ENCODE data around the gene POU2F1. TPM values are rescaled to one million over a fixed set of nuclear protein-coding genes. Genes with fewer than 3 reads are reported as not detected.

The POU2F1 gene
- total RNA-seq, 2 donors from 2014 or later = 7.7 to 10.9 TPM

- no peaks in the 10 kb centered on the region for H3K4me1 ChIP-seq
- no peak overlapping the region for H3K4me3 ChIP-seq
- H3K9me3 ChIP-seq = no peaks in the 10 kb centered on the region
- no peak for DNase-seq (ENCODE audit: low spot score)
- no peaks in the 10 kb centered on the region for H3K27me3 ChIP-seq
- H3K27ac ChIP-seq = no peak overlapping the region
- no peaks in the 10 kb centered on the region for H3K36me3 ChIP-seq
- TF ChIP-seq, protein P1, sequence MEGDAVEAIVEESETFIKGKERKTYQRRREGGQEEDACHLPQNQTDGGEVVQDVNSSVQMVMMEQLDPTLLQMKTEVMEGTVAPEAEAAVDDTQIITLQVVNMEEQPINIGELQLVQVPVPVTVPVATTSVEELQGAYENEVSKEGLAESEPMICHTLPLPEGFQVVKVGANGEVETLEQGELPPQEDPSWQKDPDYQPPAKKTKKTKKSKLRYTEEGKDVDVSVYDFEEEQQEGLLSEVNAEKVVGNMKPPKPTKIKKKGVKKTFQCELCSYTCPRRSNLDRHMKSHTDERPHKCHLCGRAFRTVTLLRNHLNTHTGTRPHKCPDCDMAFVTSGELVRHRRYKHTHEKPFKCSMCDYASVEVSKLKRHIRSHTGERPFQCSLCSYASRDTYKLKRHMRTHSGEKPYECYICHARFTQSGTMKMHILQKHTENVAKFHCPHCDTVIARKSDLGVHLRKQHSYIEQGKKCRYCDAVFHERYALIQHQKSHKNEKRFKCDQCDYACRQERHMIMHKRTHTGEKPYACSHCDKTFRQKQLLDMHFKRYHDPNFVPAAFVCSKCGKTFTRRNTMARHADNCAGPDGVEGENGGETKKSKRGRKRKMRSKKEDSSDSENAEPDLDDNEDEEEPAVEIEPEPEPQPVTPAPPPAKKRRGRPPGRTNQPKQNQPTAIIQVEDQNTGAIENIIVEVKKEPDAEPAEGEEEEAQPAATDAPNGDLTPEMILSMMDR (IDR thresholded peaks at IDR 0.05) = no peak
Measured at GRCh38 chr1:167467126-167467710, 246.5 kb downstream of the POU2F1 start.

DNA sequence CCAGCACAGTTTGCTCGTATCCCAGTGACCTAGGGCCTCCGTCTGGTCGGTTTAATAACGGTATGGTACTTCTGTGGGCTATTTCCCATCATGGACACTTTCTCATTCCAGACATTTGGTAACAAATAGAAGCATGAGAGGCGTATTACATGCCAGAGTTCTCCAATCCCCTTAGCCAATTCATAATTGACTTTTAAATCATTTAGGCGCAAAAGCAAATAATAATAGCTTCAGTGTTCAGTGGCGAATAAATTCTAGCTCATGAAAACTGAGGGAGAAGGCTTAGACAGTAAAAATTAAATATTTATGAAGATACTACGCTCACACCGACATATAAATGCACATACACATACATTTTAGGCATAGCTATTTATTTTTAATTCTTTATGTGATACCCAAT, 247.1 kb downstream of the POU2F1 start:
- TF ChIP-seq, protein P1 (IDR thresholded peaks at IDR 0.05) = no peak
- no peak overlapping the region for H3K4me3 ChIP-seq
- no peak overlapping the region for H3K27ac ChIP-seq
- H3K9me3 ChIP-seq = no peaks in the 10 kb centered on the region
- DNase-seq (ENCODE audit: low spot score) = no peak
- H3K27me3 ChIP-seq = no peaks in the 10 kb centered on the region
- H3K4me1 ChIP-seq = no peaks in the 10 kb centered on the region
- H3K36me3 ChIP-seq = no peaks in the 10 kb centered on the region

GRCh38 chr1:167469280-167469965, 248.7 kb downstream of the POU2F1 start:
- Histone ChIP-seq H3K4me1 (no peaks in the 10 kb centered on the region), H3K9me3 (no peaks in the 10 kb centered on the region), H3K36me3 (no peaks in the 10 kb centered on the region), H3K4me3 (no peak overlapping the region), H3K27ac (no peak overlapping the region), H3K27me3 (no peaks in the 10 kb centered on the region)
- TF ChIP-seq, protein P1 (IDR thresholded peaks at IDR 0.05) = no peak
- no peak for DNase-seq (ENCODE audit: low spot score)

DNA sequence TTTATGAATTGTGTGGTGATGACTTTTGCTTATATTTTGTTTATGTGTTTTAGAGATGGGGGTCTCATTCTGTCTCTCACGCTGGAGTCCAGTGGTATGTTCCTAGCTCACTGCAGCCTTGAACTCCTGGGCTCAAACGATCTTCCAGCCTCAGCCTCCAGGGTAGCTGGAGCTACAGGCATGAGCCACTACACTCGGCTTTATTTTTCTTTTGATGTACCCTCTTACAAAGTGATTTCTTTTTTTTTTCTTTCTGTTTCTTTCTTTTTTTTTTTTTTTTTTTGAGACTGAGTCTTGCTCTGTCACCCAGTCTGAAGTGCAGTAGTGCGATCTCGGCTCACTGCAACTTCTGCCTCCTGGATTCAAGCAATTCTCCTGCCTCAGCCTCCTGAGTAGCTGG, 250.9 kb downstream of the POU2F1 start:
- H3K4me3 ChIP-seq = no peak overlapping the region
- DNase-seq (ENCODE audit: low spot score) = no peak
- H3K36me3 ChIP-seq = no peaks in the 10 kb centered on the region
- no peak overlapping the region for H3K27ac ChIP-seq
- TF ChIP-seq, protein P1 (IDR thresholded peaks at IDR 0.05) = no peak
- H3K4me1 ChIP-seq = no peaks in the 10 kb centered on the region
- H3K9me3 ChIP-seq = peaks cover 0 to 3% of the 10 kb centered on the region in 2 donors
- no peaks in the 10 kb centered on the region for H3K27me3 ChIP-seq

- Histone ChIP-seq H3K27ac (no peak overlapping the region), H3K27me3 (no peaks in the 10 kb centered on the region), H3K36me3 (no peaks in the 10 kb centered on the region), H3K4me1 (no peaks in the 10 kb centered on the region), H3K4me3 (no peak overlapping the region), H3K9me3 (peaks cover 0 to 3% of the 10 kb centered on the region in 2 donors)
- TF ChIP-seq, protein P1 (IDR thresholded peaks at IDR 0.05) = no peak
- no peak for DNase-seq (ENCODE audit: low spot score)
Measured at GRCh38 chr1:167472752-167473521, 252.3 kb downstream of the POU2F1 start.
